H1 (cell line): Measurements from ENCODE around the gene THADA. TPM values are rescaled to one million over a fixed set of nuclear protein-coding genes. Genes with fewer than 3 reads are reported as not detected.

Source experiments
- CTCF ChIA-PET: fragments of 300-600 bp; sonication (Branson Sonifier 250); formaldehyde crosslinking; loops from one replicate; lab custom pipeline; 2021; ENCODE audit not compliant: partially characterized antibody; lab: Charles Lee
- POLR2A ChIA-PET: fragments of 300-600 bp; sonication (Branson Sonifier 250); formaldehyde crosslinking; loops from one replicate; lab custom pipeline; 2021; ENCODE audit warnings: inconsistent platforms; ENCODE audit not compliant: partially characterized antibody; lab: Charles Lee
- DNase-seq, 2 experiments: peaks; one replicate each; pipeline versions ENCODE4 v3.0.0 to v3.0.0-alpha.2; 2010 to 2022; ENCODE audit warnings: low spot score in 2 of 2, low read depth in 1 of 2, mixed read lengths in 1 of 2
- FAIRE-seq: peaks from 2 replicates; lab custom pipeline; 2011; peaks lifted over from hg19 to GRCh38; lab: Jason Lieb, UNC
- H2AFZ ChIP-seq: 2 replicates; pipeline ENCODE4 v1.8.1; 2012; ENCODE audit warnings: low read length, inconsistent platforms
- H2AK5ac ChIP-seq: 2 replicates; pipeline ENCODE4 v1.6.1; 2013; ENCODE audit warnings: low read depth, low read length
- H2BK120ac ChIP-seq: replicated peaks from 2 replicates; pipeline ENCODE3; 2013; ENCODE audit warnings: low read depth, low read length, inconsistent platforms
- H2BK12ac ChIP-seq: 2 replicates; pipeline ENCODE4 v1.6.1; 2013; ENCODE audit warnings: low read depth, low read length
- H2BK15ac ChIP-seq: 2 replicates; pipeline ENCODE4 v1.6.1; 2013; ENCODE audit warnings: low read length
- H2BK20ac ChIP-seq: 2 replicates; pipeline ENCODE4 v1.6.1; 2013; ENCODE audit warnings: low read length
- H2BK5ac ChIP-seq: 2 replicates; pipeline ENCODE4 v1.6.1; 2013; ENCODE audit warnings: low read depth, low read length
- H3K14ac ChIP-seq: 2 replicates; pipeline ENCODE4 v1.6.1; 2013; ENCODE audit warnings: inconsistent platforms; ENCODE audit not compliant: insufficient read length
- H3K18ac ChIP-seq: 2 replicates; pipeline ENCODE4 v1.6.1; 2013; ENCODE audit warnings: low read length; ENCODE audit errors: extremely low read depth
- H3K23ac ChIP-seq: 2 replicates; pipeline ENCODE4 v1.6.1; 2013; ENCODE audit warnings: inconsistent platforms; ENCODE audit not compliant: insufficient read length
- H3K23me2 ChIP-seq: 2 replicates; pipeline ENCODE4 v1.6.1; 2013; ENCODE audit warnings: low read depth, low read length
- H3K27ac ChIP-seq: 2 replicates; pipeline ENCODE4 v1.6.1; 2011; ENCODE audit warnings: low read depth, low read length, inconsistent platforms
- H3K27me3 ChIP-seq, 4 experiments: replicated peaks in 1 of 4; 1 replicate in 1 of 4; 2 replicates in 3 of 4; pipeline versions ENCODE4 v1.6.1 to v1.8.1; 2011 to 2013; ENCODE audit warnings: low read length in 3 of 4, mild to moderate bottlenecking in 3 of 4, inconsistent platforms in 2 of 4, mixed read lengths in 2 of 4, moderate library complexity in 1 of 4; ENCODE audit not compliant: control insufficient read depth in 3 of 4, insufficient read depth in 3 of 4; ENCODE audit errors: extremely low read depth in 1 of 4
- H3K36me3 ChIP-seq, 4 experiments: 2 replicates each; pipeline versions ENCODE4 v1.6.1 to v1.8.1; 2011 to 2013; ENCODE audit warnings: mild to moderate bottlenecking in 4 of 4, low read length in 3 of 4, moderate library complexity in 2 of 4, control low read depth in 1 of 4, inconsistent platforms in 1 of 4; ENCODE audit not compliant: insufficient read depth in 4 of 4, control insufficient read depth in 2 of 4
- H3K4ac ChIP-seq: replicated peaks from 2 replicates; pipeline ENCODE3; 2013; ENCODE audit warnings: low read length, low read depth, mixed read lengths, inconsistent platforms; ENCODE audit not compliant: insufficient read length
- H3K4me1 ChIP-seq, 4 experiments: replicated peaks in 1 of 4; 1 replicate in 1 of 4; 2 replicates in 3 of 4; pipeline versions ENCODE4 v1.6.1 to v1.8.1; 2011 to 2013; ENCODE audit warnings: low read length in 3 of 4, inconsistent platforms in 2 of 4, mixed read lengths in 1 of 4; ENCODE audit not compliant: insufficient read depth in 4 of 4, control insufficient read depth in 3 of 4
- H3K4me2 ChIP-seq, 2 experiments: 2 replicates each; pipeline versions ENCODE4 v1.6.1 to v1.8.1; 2011 to 2013; ENCODE audit warnings: low read depth in 2 of 2, low read length in 2 of 2, control low read depth in 1 of 2, inconsistent platforms in 1 of 2, mild to moderate bottlenecking in 1 of 2; ENCODE audit not compliant: insufficient read depth in 1 of 2
- H3K4me3 ChIP-seq, 4 experiments: fragments of 200-600, 300-600 bp in 1 of 4; sonication (generic), shearing (Covaris generic), sonication (Bioruptor Twin) in 1 of 4; 2 replicates each; pipeline versions ENCODE4 v1.5.1 to v1.8.1; 2011 to 2016; ENCODE audit warnings: low read length in 4 of 4, low read depth in 3 of 4, control low read depth in 2 of 4, inconsistent platforms in 2 of 4, mild to moderate bottlenecking in 2 of 4, mixed read lengths in 1 of 4, moderate library complexity in 1 of 4; ENCODE audit not compliant: insufficient read depth in 2 of 4; ENCODE audit errors: extremely low read depth in 1 of 4
- H3K56ac ChIP-seq: replicated peaks from 2 replicates; pipeline ENCODE3; 2013; ENCODE audit warnings: low read depth, mild to moderate bottlenecking, mixed read lengths, low read length, inconsistent platforms; ENCODE audit not compliant: insufficient read length
- H3K79me1 ChIP-seq: 2 replicates; pipeline ENCODE4 v1.6.1; 2013; ENCODE audit warnings: low read depth, low read length, control low read depth
- H3K79me2 ChIP-seq, 2 experiments: 2 replicates each; pipeline versions ENCODE4 v1.6.1 to v1.8.1; 2012 to 2013; ENCODE audit warnings: low read length in 2 of 2, mild to moderate bottlenecking in 2 of 2, inconsistent platforms in 1 of 2; ENCODE audit not compliant: insufficient read depth in 2 of 2, control insufficient read depth in 1 of 2
- H3K9ac ChIP-seq, 4 experiments: replicated peaks in 1 of 4; 1 replicate in 1 of 4; 2 replicates in 3 of 4; pipeline versions ENCODE4 v1.6.1 to v1.8.1; 2011 to 2013; ENCODE audit warnings: low read depth in 3 of 4, low read length in 3 of 4, control low read depth in 2 of 4, mild to moderate bottlenecking in 2 of 4, moderate library complexity in 2 of 4, inconsistent platforms in 1 of 4; ENCODE audit errors: extremely low read depth in 1 of 4
- H3K9me3 ChIP-seq, 2 experiments: 2 replicates each; pipeline versions ENCODE4 v1.6.1 to v1.8.1; 2012 to 2013; ENCODE audit warnings: mild to moderate bottlenecking in 2 of 2, moderate library complexity in 2 of 2, control low read depth in 1 of 2, inconsistent platforms in 1 of 2, low read depth in 1 of 2, low read length in 1 of 2, mixed read lengths in 1 of 2; ENCODE audit not compliant: insufficient read depth in 2 of 2
- H4K20me1 ChIP-seq, 2 experiments: replicated peaks in 1 of 2; 2 replicates each; pipeline versions ENCODE3 to v1.8.1; 2011 to 2013; ENCODE audit warnings: inconsistent platforms in 2 of 2, low read length in 2 of 2, mild to moderate bottlenecking in 1 of 2; ENCODE audit not compliant: insufficient read depth in 2 of 2, control insufficient read depth in 1 of 2
- H4K5ac ChIP-seq: 2 replicates; pipeline ENCODE4 v1.6.1; 2013; ENCODE audit warnings: low read length, low read depth, mixed read lengths, inconsistent platforms; ENCODE audit not compliant: insufficient read length
- H4K8ac ChIP-seq: 2 replicates; pipeline ENCODE4 v1.8.0; 2013; ENCODE audit warnings: mild to moderate bottlenecking, moderate library complexity, low read length, inconsistent platforms; ENCODE audit not compliant: insufficient read depth; ENCODE audit errors: extremely low read depth
- H4K91ac ChIP-seq: replicated peaks from 2 replicates; pipeline ENCODE3; 2013; ENCODE audit warnings: low read length, mixed read lengths, inconsistent platforms; ENCODE audit not compliant: insufficient read length
- E2F6 ChIP-seq: IDR thresholded peaks from 2 replicates; pipeline ENCODE4 v1.6.1; 2012; ENCODE audit warnings: inconsistent platforms
- WGBS, 2 experiments: shearing (Covaris generic) in 1 of 2; methylation state at CpG; one replicate each; pipeline versions ENCODE4 v1.1.6 to v1.1.7; 2013 to 2015; ENCODE audit warnings: low lambda C conversion rate in 2 of 2, mixed read lengths in 2 of 2, inconsistent platforms in 1 of 2, low coverage in 1 of 2, missing lambda C conversion rate in 1 of 2; ENCODE audit not compliant: insufficient replicate concordance in 2 of 2, insufficient coverage in 1 of 2, insufficient read length in 1 of 2; ENCODE audit errors: extremely low coverage in 1 of 2, missing lambda C conversion rate in 1 of 2; 5-methylcytosine and 5-hydroxymethylcytosine counted together
- polyA plus RNA-seq, 7 experiments: library from polyadenylated mRNA; depleted of rRNA in 3 of 7; stranded (reverse) in 5 of 7; unstranded in 2 of 7; fragments of >200 nt in 5 of 7; fragments of 200-250 nt in 2 of 7; gene quantifications; 1 replicate in 5 of 7; 2 replicates in 1 of 7; 4 replicates in 1 of 7; pipeline versions ENCODE4 v1.2.1 to v1.2.3, GENCODE V29; 2011 to 2013; ENCODE audit warnings: missing spikeins in 2 of 7, mixed read lengths in 2 of 7
- total RNA-seq: library from RNA; stranded (reverse); fragmentation: NEBNext Ultra II Directional; extraction: Animal tissue kit (Norgen Biotek cat#: 25700); gene quantifications from 2 replicates; pipeline ENCODE4 v1.2.1, GENCODE V29; 2021

THADA gene
- total and polyA plus RNA-seq, 2 of the 8 experiments (the other 6 are each of a cell fraction or from before 2014, with no cell fraction given): 22.4 to 26.8 TPM

DNA sequence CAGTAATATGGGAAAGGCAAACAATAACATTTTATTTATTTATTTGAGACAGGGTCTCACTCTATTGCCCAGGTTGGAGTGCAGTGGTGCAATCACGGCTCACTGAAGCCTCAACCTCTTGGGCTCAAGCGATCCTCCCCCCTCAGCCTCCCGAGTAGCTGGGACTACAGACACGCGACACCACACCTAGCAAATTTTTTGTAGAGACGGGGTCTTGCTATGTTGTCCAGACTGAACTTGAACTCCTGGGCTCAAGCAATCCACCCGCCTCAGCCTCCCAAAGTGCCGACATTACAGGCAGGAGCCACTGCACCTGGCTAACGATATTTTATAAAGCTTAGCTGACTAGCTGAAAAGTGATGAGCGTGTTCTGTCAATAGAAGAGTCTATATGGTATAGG is 23.7 kb upstream of the THADA start:
- Histone ChIP-seq H3K4ac (no peak overlapping the region), H3K9me3 (no peaks in the 10 kb centered on the region), H3K56ac (no peak overlapping the region), H2BK12ac (no peak overlapping the region), H3K27me3 (no peaks in the 10 kb centered on the region), H3K23ac (no peak overlapping the region), H3K36me3 (no peaks in the 10 kb centered on the region), H4K5ac (no peak overlapping the region), H4K91ac (no peak overlapping the region), H2BK15ac (no peak overlapping the region), H3K18ac (no peak overlapping the region), H4K8ac (no peak overlapping the region), H3K23me2 (no peaks in the 10 kb centered on the region), H3K9ac (no peak overlapping the region), H2AFZ (no peak overlapping the region), H3K79me2 (no peaks in the 10 kb centered on the region), H2BK20ac (no peak overlapping the region), H2BK5ac (no peak overlapping the region), H3K27ac (no peak overlapping the region), H3K4me1 (no peaks in the 10 kb centered on the region), H3K4me2 (no peak overlapping the region), H2AK5ac (no peak overlapping the region), H3K14ac (no peak overlapping the region), H2BK120ac (no peak overlapping the region), H4K20me1 (no peaks in the 10 kb centered on the region), H3K79me1 (no peaks in the 10 kb centered on the region), H3K4me3 (no peak overlapping the region)
- FAIRE-seq (no peak), DNase-seq (no peak)
- ChIA-PET CTCF (interaction anchor here (0.9 to 1.9 kb wide), 3 partner anchors 9 to 169 kb away, joined by 3 to 6 read pairs (median 3); no protein-coding TSS in a partner anchor), POLR2A (no interaction called here)
- TF ChIP-seq E2F6: no peak
- WGBS, 2 experiments: 91% methylated on average over 10 of the region's 10 CpGs; no CpG with 5 or more reads in 1 of the 2 experiments
